Thymus (tissue), 11 donors: ENCODE results near the gene ANKRD28. TPM values are rescaled to one million over a fixed set of nuclear protein-coding genes. Genes with fewer than 3 reads are reported as not detected.
"Not testable (repeated sequence)": the region's sequence is repeated elsewhere in the genome, so short reads cannot be mapped to it uniquely, and the experiment has no call there.

Experiments
- DNase-seq, 9 donors: peaks; one replicate each; pipeline ENCODE4 v3.0.0-alpha.2; 2013; ENCODE audit warnings: low spot score in 9 of 9, low read depth in 6 of 9, missing footprints in 1 of 9
- H3K27ac ChIP-seq, 2 donors: one replicate each; pipeline ENCODE4 v1.5.1; 2013; ENCODE audit warnings: control low read depth in 1 of 2, low read depth in 1 of 2, low read length in 1 of 2, mild to moderate bottlenecking in 1 of 2, moderate library complexity in 1 of 2
- H3K27me3 ChIP-seq, 2 donors: one replicate each; pipeline ENCODE4 v1.5.1; 2013; ENCODE audit warnings: low read length in 1 of 2; ENCODE audit not compliant: control insufficient read depth in 2 of 2, insufficient read depth in 1 of 2
- H3K36me3 ChIP-seq, 2 donors: one replicate each; pipeline ENCODE4 v1.5.1; 2013; ENCODE audit warnings: low read length in 1 of 2, mild to moderate bottlenecking in 1 of 2, moderate library complexity in 1 of 2; ENCODE audit not compliant: control insufficient read depth in 2 of 2, insufficient read depth in 2 of 2
- H3K4me1 ChIP-seq, 2 donors: one replicate each; pipeline ENCODE4 v1.5.1; 2013; ENCODE audit warnings: low read length in 2 of 2; ENCODE audit not compliant: control insufficient read depth in 2 of 2, insufficient read depth in 2 of 2
- H3K4me3 ChIP-seq, 2 donors: one replicate each; pipeline ENCODE4 v1.5.1; 2013; ENCODE audit warnings: low read length in 2 of 2, control low read depth in 1 of 2, mild to moderate bottlenecking in 1 of 2
- H3K9me3 ChIP-seq, 2 donors: one replicate each; pipeline ENCODE4 v1.5.1; 2013; ENCODE audit warnings: low read length in 1 of 2, mild to moderate bottlenecking in 1 of 2; ENCODE audit not compliant: control insufficient read depth in 2 of 2, insufficient read depth in 1 of 2
- WGBS: extraction: QIAGEN DNeasy Blood & Tissue Kit; methylation state at CpG from one replicate; pipeline ENCODE4 v1.1.7; 2013; 5-methylcytosine and 5-hydroxymethylcytosine counted together
- polyA plus RNA-seq: library from polyadenylated mRNA; stranded (reverse); fragments of 200-250 nt; gene quantifications from one replicate; pipeline ENCODE4 v1.2.3, GENCODE V29; 2013
- total RNA-seq: library from RNA; stranded (reverse); fragments of 120-200 nt; gene quantifications from one replicate; pipeline ENCODE4 v1.2.4, GENCODE V29; 2013
- donor health status: healthy.

Gene ANKRD28
- total and polyA plus RNA-seq, 2 donors = 26.5 to 27.1 TPM

DNA sequence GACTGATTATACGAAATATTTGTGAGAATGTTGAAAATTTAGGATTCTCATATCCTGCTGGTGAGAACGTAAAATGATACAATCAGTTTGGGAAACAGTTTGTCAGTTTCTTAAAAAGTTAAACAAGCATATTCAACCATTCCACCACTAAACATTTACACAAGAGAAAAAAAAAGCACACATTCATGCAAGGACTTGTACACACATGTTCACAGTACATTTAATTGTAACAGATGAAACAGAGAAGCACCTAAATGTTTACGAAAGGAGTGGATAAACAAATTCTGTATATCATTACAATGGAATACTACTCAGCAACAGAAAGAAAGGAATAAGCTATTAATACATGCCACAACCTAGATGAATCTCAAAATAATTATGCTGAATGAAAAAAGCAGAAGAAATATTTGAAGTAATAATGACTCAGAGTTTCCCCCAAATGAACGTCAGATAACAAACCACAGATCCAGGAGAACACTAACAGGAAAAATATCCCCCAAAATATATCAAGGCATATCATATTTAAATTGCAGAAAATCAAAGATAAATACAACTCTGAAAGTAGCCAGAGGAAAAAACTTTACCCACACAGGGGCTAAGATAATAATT is 14.3 kb downstream of the ANKRD28 start:
- DNase-seq = no peak
- Histone ChIP-seq H3K9me3 (no peaks in the 10 kb centered on the region), H3K27me3 (no peaks in the 10 kb centered on the region), H3K36me3 (peaks cover 0 to 6% of the 10 kb centered on the region in 2 donors), H3K4me1 (no peaks in the 10 kb centered on the region), H3K27ac (no peak overlapping the region), H3K4me3 (no peak overlapping the region)
- WGBS = 82% methylated on average over 4 of the region's 4 CpGs

DNA sequence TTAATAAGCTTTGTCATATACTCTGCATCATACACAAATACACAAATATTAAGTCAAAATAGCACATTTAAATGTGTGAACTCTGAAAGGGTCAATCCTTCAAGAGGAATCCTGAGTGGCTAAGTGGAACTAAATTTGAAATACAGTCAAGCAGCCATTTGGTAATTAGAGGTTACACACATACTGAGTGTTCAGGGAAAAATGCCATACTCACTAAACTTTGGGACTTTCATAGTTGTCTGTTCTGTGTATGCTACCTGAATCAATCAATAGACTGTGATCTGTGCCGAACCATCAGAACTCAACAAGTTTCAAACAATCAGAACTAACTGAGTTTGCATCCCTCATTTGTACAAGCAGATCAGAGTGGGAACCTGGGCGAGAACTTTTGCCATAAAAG is 15.3 kb downstream of the ANKRD28 start:
- Histone ChIP-seq H3K27me3 (no peaks in the 10 kb centered on the region), H3K27ac (no peak overlapping the region), H3K4me1 (no peaks in the 10 kb centered on the region), H3K9me3 (no peaks in the 10 kb centered on the region), H3K36me3 (peaks cover 0 to 6% of the 10 kb centered on the region in 2 donors), H3K4me3 (no peak overlapping the region)
- no peak for DNase-seq
- WGBS = 97% methylated on average over 2 of the region's 2 CpGs

DNA sequence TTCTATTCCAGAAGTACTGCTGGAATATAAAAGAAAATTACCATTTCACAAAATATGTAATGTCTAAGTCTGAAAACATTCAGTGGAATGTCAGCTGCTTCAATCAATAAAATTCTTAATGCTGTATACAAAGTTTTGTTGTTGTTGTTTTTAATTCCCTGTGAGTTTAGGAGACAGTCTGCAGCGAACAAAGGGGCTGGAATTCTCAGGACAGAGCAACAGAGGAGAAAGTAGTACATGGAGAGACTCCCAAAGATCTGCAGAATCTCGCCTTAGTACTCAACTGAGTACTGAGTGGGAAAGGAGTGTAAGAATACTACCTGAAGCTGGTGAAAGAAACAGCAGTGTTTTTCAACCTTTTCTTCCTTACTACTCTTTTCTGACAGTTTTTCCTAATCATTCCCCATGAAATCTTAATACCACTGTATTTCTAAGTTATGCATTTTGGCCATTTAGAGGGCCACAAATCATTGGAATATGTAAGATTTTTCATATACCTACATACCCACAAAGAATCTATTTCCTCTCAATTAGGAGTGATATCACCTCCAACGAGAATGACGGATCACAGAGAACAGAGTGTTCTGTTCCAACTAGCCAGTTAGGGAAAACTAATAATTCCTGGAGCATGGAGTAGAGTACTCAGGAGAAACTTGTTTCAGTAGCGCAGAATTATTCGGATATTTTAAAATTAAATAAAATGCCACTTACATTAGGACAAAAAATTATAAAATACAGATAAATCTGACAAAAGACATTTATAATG is 16.0 kb downstream of the ANKRD28 start:
- peaks cover 0 to 6% of the 10 kb centered on the region in 2 donors for H3K36me3 ChIP-seq
- no peak overlapping the region for H3K27ac ChIP-seq
- DNase-seq = no peak
- H3K4me1 ChIP-seq = no peaks in the 10 kb centered on the region
- WGBS = 97% methylated on average over 6 of the region's 6 CpGs
- H3K4me3 ChIP-seq = no peak overlapping the region
- H3K9me3 ChIP-seq = no peaks in the 10 kb centered on the region
- no peaks in the 10 kb centered on the region for H3K27me3 ChIP-seq

DNA sequence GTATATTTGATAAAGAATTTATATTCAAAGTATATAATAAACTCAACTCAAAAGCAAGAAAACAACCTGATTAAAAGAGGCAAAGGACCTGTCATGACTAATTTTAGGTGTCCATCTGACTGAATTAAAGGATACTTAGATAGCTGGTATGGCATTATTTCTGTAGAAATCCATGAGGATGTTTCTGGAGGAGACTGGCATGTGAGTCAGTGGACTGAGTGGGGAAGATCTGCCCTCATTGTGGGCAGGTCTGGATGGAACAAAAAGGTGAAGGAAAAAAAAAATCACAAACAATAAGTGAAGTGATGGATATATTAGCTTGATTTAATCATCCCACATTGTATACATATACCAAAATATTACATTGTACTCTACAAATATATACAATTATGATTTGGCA is 16.6 kb downstream of the ANKRD28 start:
- Histone ChIP-seq H3K4me3 (no peak overlapping the region), H3K27me3 (no peaks in the 10 kb centered on the region), H3K4me1 (no peaks in the 10 kb centered on the region), H3K27ac (no peak overlapping the region), H3K36me3 (peaks cover 0 to 6% of the 10 kb centered on the region in 2 donors), H3K9me3 (no peaks in the 10 kb centered on the region)
- DNase-seq = no peak

DNA sequence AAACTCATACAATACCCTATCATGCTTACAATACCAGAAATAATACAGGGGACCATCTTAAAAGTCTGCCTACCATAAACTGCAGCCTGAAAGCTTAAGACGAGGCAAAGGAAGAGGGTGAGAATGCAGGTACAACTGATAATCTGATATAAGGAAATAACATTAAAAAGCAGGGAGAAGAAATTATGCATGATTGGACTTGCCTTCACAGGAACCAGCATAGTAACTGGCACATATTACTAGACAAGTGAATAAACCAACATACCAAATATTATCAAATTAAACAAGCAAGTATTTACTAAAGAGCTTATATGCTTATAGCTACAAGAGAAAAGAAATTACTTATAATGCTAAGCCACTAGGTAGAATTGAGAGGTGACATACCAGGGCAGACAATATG is 18.7 kb downstream of the ANKRD28 start:
- Histone ChIP-seq H3K4me1 (no peaks in the 10 kb centered on the region), H3K27me3 (no peaks in the 10 kb centered on the region), H3K27ac (no peak overlapping the region), H3K9me3 (no peaks in the 10 kb centered on the region), H3K4me3 (no peak overlapping the region), H3K36me3 (peaks cover 0 to 6% of the 10 kb centered on the region in 2 donors)
- WGBS = 95% methylated on average over 1 of the region's 1 CpG
- no peak for DNase-seq

DNA sequence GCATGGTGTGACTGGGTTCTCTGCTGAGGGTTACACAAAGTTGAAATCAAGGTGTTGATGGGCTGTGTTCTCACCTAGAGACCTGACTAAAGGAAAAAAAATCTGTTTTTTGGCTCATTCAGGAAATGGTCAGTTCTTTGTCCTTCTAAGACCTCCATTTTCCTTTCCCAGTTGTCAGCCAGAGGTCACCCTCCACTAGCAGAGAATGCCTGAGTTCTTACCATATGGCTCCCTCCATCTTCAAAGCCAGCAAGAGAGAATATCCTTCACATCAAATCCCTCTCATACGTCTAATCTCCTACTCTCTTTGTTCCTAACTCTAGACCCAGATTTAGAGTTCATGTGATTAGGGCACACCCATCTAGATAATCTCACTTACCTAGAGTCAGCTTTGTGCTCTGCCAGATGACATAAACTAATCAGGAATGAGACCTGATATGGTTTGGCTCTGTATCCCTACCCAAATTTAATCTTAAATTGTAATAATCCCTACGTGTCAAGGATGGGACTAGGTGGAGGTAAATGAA is 19.4 kb downstream of the ANKRD28 start:
- no peaks in the 10 kb centered on the region for H3K4me1 ChIP-seq
- peaks cover 0 to 6% of the 10 kb centered on the region in 2 donors for H3K36me3 ChIP-seq
- H3K27ac ChIP-seq = no peak overlapping the region
- DNase-seq = no peak
- WGBS = 94% methylated on average over 2 of the region's 2 CpGs
- H3K9me3 ChIP-seq = no peaks in the 10 kb centered on the region
- H3K4me3 ChIP-seq = no peak overlapping the region
- no peaks in the 10 kb centered on the region for H3K27me3 ChIP-seq

DNA sequence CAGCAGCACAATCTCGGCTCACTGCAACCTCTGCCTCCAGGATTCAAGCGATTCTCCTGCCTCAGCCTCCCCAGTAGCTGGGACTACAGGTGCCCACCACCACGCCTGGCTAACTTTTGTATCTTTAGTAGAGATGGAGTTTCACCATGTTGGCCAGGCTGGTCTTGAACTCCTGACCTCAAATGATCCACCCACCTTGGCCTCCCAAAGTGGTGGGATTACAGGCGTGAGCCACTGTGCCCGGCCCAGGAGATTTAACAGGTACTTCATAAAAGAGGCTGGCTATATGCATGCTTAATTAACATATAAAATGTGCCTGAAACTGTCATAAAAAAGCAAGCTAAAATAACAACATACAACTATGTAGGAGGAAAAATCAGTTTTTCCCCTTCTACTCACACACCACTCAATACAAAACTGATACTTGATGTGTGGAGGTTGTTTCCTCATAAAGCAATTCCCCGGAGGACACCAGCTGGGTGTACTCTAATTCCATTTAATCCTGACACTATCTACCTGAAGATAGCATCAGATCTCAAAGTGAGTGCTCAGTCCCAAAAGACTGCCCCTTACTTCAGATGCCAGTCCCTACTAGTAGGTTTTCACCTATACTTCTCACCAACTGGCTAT is 22.7 kb downstream of the ANKRD28 start:
- 97% methylated on average over 6 of the region's 6 CpGs for WGBS
- H3K4me1 ChIP-seq, H3K27ac ChIP-seq, DNase-seq, H3K4me3 ChIP-seq, H3K36me3 ChIP-seq, H3K27me3 ChIP-seq, H3K9me3 ChIP-seq: not testable (repeated sequence)

DNA sequence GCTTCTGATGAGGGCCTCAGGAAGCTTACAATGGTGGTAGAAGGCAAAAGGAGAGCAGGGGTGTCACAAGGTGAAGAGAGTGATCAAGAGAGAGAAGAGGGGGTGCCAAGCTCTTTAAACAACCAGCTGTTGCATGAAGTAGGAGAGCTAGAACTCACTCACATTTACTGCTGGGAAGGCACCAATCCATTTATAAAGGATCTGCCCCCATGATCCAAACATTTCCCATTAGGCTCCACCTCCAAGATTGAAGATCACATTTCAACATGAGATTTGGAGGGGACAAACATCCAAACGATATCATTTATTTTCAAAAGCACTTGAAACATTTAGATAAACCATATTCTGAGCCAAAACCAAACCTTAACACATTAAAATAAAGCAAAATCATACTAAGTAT is 26.3 kb downstream of the ANKRD28 start:
- Histone ChIP-seq H3K4me1 (no peaks in the 10 kb centered on the region), H3K9me3 (no peaks in the 10 kb centered on the region), H3K27ac (no peak overlapping the region), H3K4me3 (no peak overlapping the region), H3K27me3 (no peaks in the 10 kb centered on the region), H3K36me3 (peaks cover 0 to 6% of the 10 kb centered on the region in 2 donors)
- DNase-seq = no peak
- WGBS = 94% methylated on average over 1 of the region's 1 CpG

DNA sequence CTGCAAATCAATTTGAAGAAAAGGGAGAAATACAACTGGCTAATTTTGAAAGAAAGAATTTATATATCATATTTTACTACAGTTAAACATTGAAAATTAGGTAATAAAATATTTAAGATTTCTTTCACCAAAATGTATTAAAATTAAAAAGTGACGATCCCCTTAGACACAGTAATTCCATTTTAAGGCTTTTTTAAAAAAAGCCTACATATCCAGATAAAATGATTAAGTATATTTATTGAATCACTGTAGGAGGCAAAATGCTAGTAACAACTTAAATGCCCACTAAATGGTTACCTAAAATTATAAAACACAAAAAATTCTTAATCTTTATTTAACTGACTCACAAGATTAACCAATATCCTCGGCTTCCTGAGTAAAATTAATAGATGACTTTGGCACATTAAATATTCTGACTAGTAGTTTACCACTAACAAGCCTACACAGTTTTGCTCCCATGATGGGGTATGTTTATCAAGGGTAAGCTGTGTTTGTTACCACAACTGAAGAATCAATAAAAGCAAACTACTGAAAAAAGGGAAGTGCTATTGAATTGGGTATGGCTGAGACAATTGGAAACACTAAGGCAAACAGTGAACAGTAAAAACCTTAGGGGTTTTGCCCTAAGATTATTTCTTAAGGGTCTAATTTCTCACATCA is 28.4 kb downstream of the ANKRD28 start:
- H3K36me3 ChIP-seq = peaks cover 0 to 2% of the 10 kb centered on the region in 2 donors
- no peak overlapping the region for H3K27ac ChIP-seq
- no peak for DNase-seq
- no peaks in the 10 kb centered on the region for H3K4me1 ChIP-seq
- 96% methylated on average over 2 of the region's 2 CpGs for WGBS
- no peaks in the 10 kb centered on the region for H3K9me3 ChIP-seq
- H3K27me3 ChIP-seq = no peaks in the 10 kb centered on the region
- H3K4me3 ChIP-seq = no peak overlapping the region
